SK-N-MC (cell line): ENCODE data around the gene SOX5.

Source experiments
- EZH2 ChIP-seq: fragments of 200-600 bp; sonication (generic); IDR thresholded peaks from one replicate; pipeline ENCODE4 v1.6.1; 2017; ENCODE audit warnings: antibody characterized with exemption
- POLR2AphosphoS5 ChIP-seq: IDR thresholded peaks from 2 replicates; pipeline ENCODE4 v1.6.1; 2012; ENCODE audit warnings: mild to moderate bottlenecking, low read depth, low read length, borderline replicate concordance

GRCh38 chr12:23666866-23667265, 282.6 kb downstream of the SOX5 start:
- TF ChIP-seq EZH2 (no peak), POLR2AphosphoS5 (no peak)
